IPS-18c (cell line): ENCODE data around the gene ARHGAP5.

Source experiments
- H3K4me3 ChIP-seq: 2 replicates; pipeline ENCODE4 v1.7.0; 2013; ENCODE audit warnings: low read depth, mild to moderate bottlenecking, low read length, moderate library complexity; ENCODE audit not compliant: insufficient read depth
- H3K9me3 ChIP-seq: one replicate; pipeline ENCODE4 v1.6.1; 2013; ENCODE audit warnings: mild to moderate bottlenecking, low read length, moderate library complexity; ENCODE audit not compliant: control insufficient read depth, insufficient read depth

The ARHGAP5 gene

GRCh38 chr14:32193532-32193931, 116.4 kb downstream of the ARHGAP5 start:
- no peaks in the 10 kb centered on the region for H3K9me3 ChIP-seq
- no peak overlapping the region for H3K4me3 ChIP-seq

- no peaks in the 10 kb centered on the region for H3K9me3 ChIP-seq
- H3K4me3 ChIP-seq: no peak overlapping the region
Measured at GRCh38 chr14:32195636-32196035, 118.5 kb downstream of the ARHGAP5 start.

- H3K9me3 ChIP-seq: no peaks in the 10 kb centered on the region
Measured at GRCh38 chr14:32197919-32198318, 120.8 kb downstream of the ARHGAP5 start.

GRCh38 chr14:32200368-32201192, 123.5 kb downstream of the ARHGAP5 start:
- H3K4me3 ChIP-seq: peak overlapping the region; percentile 83; the same call in 1 of the 2 replicates
- H3K9me3 ChIP-seq: no peaks in the 10 kb centered on the region

More at GRCh38 chr14:32197919-32198318, 120.8 kb downstream of the ARHGAP5 start:
- no peak overlapping the region for H3K4me3 ChIP-seq

GRCh38 chr14:32201193-32201815, 124.2 kb downstream of the ARHGAP5 start:
- Histone ChIP-seq H3K9me3 (no peaks in the 10 kb centered on the region), H3K4me3 (peak overlapping the region; percentile 83)

- Histone ChIP-seq H3K9me3 (no peaks in the 10 kb centered on the region), H3K4me3 (peak within 1 kb of the TSS; percentile 83)
Measured at GRCh38 chr14:32201816-32202490, 124.8 kb downstream of the ARHGAP5 start, which contains the start of gene RNU6-7. TSS of gene RNU6-7 (plus strand) at chr14:32202045.

GRCh38 chr14:32202491-32202997, 125.4 kb downstream of the ARHGAP5 start:
- H3K4me3 ChIP-seq: peak overlapping the region; percentile 83

GRCh38 chr14:32202998-32203882, 126.1 kb downstream of the ARHGAP5 start, which contains the start of gene RNU6-8:
TSS of gene RNU6-8 (minus strand) at chr14:32203269.
- H3K4me3 ChIP-seq: peak within 1 kb of the TSS; percentile 83
- no peaks in the 10 kb centered on the region for H3K9me3 ChIP-seq

More at GRCh38 chr14:32202491-32202997, 125.4 kb downstream of the ARHGAP5 start:
- no peaks in the 10 kb centered on the region for H3K9me3 ChIP-seq

GRCh38 chr14:32203928-32204357, 126.8 kb downstream of the ARHGAP5 start:
- Histone ChIP-seq H3K4me3 (peak overlapping the region; percentile 83), H3K9me3 (no peaks in the 10 kb centered on the region)

GRCh38 chr14:32205554-32205953, 128.4 kb downstream of the ARHGAP5 start:
- H3K9me3 ChIP-seq: no peaks in the 10 kb centered on the region
- no peak overlapping the region for H3K4me3 ChIP-seq

GRCh38 chr14:32205984-32206383, 128.9 kb downstream of the ARHGAP5 start:
- H3K4me3 ChIP-seq: no peak overlapping the region
- H3K9me3 ChIP-seq: no peaks in the 10 kb centered on the region

GRCh38 chr14:32206552-32206951, 129.4 kb downstream of the ARHGAP5 start:
- Histone ChIP-seq H3K9me3 (no peaks in the 10 kb centered on the region), H3K4me3 (no peak overlapping the region)

- no peaks in the 10 kb centered on the region for H3K9me3 ChIP-seq
- no peak overlapping the region for H3K4me3 ChIP-seq
Measured at GRCh38 chr14:32208490-32208889, 131.4 kb downstream of the ARHGAP5 start.
